Tibial artery (tissue), 4 donors: ENCODE data around the gene KRT38.
"Not testable (repeated sequence)": the region's sequence is repeated elsewhere in the genome, so short reads cannot be mapped to it uniquely, and the experiment has no call there.

Experiments used
- DNase-seq, 2 donors: peaks; one replicate each; pipeline ENCODE4 v3.0.0-alpha.2; 2019
- H3K27ac ChIP-seq, 2 donors: fragments of 200-600 bp; sonication (generic) in 1 of 2; 1 replicate in 1 of 2; 2 replicates in 1 of 2; pipeline ENCODE4 v1.5.1; 2018 to 2019; ENCODE audit warnings: mild to moderate bottlenecking in 1 of 2
- H3K27me3 ChIP-seq, 2 donors: fragments of 200-600 bp; sonication (generic) in 1 of 2; one replicate each; pipeline versions ENCODE4 v1.5.1 to v1.6.0; 2016 to 2019
- H3K36me3 ChIP-seq, 3 donors: fragments of 200-600 bp; sonication (generic) in 2 of 3; one replicate each; pipeline ENCODE4 v1.5.1; 2016 to 2019; ENCODE audit warnings: mild to moderate bottlenecking in 2 of 3
- H3K4me1 ChIP-seq, 4 donors: fragments of 200-600 bp; sonication (generic) in 2 of 4; 1 replicate in 3 of 4; 2 replicates in 1 of 4; pipeline ENCODE4 v1.5.1; 2016 to 2019
- H3K4me3 ChIP-seq, 2 donors: fragments of 200-600 bp; sonication (generic) in 1 of 2; 1 replicate in 1 of 2; 2 replicates in 1 of 2; pipeline ENCODE4 v1.5.1; 2018 to 2019; ENCODE audit warnings: mild to moderate bottlenecking in 2 of 2
- H3K9me3 ChIP-seq, 3 donors: fragments of 200-600 bp; sonication (generic) in 1 of 3; one replicate each; pipeline ENCODE4 v1.5.1; 2016 to 2019
- intact Hi-C: fragments of 100-400 bp; cut with DNase I; formaldehyde crosslinking; loops from one replicate; pipeline ENCODE4 v1.15.0; 2023; ENCODE audit warnings: low total_unique reads
- TF ChIP-seq, protein P1 (sequence below), 2 experiments: fragments of 200-600 bp in 1 of 2; fragments of 450-650 bp in 1 of 2; IDR thresholded peaks; one replicate each; pipeline ENCODE4 v1.5.1; 2017 to 2019; ENCODE audit warnings: antibody characterized with exemption in 2 of 2, mild to moderate bottlenecking in 1 of 2, moderate library complexity in 1 of 2

Gene KRT38

DNA sequence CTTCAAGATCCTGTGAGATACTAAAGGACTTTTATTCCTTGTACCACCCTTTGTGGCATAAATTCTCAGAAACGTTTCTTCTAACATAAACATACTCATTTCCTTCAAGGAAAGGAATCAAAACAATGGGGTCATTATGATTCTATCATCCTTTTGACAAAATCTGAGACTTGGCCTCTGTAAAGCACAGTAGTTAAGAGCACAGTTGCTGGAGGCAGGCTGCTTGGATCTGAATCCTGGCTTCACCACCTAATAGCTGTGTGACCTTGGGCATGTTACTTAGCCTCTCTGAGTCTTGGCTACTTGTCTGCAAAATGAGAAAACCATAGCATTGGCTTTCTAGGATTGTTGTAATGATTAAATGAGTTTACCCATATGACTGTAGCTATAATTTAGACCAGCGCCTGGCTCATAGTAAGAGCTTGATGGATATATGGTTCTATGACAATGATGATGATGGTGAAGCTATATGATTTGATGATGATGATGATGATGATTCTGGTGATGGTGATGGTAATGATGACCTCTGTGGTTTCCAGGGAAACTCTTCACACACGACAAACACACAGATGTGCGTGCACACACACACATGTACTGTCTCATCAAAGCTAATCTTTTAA is 37.3 kb downstream of the KRT38 start:
- no peaks in the 10 kb centered on the region for H3K4me1 ChIP-seq
- no peaks in the 10 kb centered on the region for H3K9me3 ChIP-seq
- H3K27ac ChIP-seq, result no peak overlapping the region
- no peak for DNase-seq
- H3K36me3 ChIP-seq, result no peaks in the 10 kb centered on the region
- H3K27me3 ChIP-seq, result peaks cover 0 to under 1% of the 10 kb centered on the region in 2 donors
- H3K4me3 ChIP-seq, result no peak overlapping the region
- TF ChIP-seq, protein P1, sequence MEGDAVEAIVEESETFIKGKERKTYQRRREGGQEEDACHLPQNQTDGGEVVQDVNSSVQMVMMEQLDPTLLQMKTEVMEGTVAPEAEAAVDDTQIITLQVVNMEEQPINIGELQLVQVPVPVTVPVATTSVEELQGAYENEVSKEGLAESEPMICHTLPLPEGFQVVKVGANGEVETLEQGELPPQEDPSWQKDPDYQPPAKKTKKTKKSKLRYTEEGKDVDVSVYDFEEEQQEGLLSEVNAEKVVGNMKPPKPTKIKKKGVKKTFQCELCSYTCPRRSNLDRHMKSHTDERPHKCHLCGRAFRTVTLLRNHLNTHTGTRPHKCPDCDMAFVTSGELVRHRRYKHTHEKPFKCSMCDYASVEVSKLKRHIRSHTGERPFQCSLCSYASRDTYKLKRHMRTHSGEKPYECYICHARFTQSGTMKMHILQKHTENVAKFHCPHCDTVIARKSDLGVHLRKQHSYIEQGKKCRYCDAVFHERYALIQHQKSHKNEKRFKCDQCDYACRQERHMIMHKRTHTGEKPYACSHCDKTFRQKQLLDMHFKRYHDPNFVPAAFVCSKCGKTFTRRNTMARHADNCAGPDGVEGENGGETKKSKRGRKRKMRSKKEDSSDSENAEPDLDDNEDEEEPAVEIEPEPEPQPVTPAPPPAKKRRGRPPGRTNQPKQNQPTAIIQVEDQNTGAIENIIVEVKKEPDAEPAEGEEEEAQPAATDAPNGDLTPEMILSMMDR (IDR thresholded peaks at IDR 0.05), result no peak
- intact Hi-C loops, result no loop called here

DNA sequence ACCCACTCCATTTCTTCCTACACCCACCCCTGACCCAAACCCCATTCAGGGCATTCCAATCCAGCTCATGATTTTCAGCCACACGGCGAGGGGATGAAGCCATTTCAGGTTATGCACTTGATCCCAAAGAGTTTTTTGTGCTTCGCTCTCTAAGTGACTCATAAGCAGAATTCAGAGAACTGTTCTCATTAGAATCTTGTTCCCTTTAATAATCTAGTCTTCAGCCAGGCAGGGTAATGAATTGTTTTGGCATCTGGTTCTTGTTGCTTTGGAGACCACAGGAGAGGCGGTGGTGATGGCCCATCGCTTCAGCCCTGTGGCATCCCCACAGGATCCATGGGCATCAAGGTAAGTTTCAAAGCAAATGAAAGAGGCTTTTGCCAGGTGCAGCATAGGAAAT is 38.6 kb downstream of the KRT38 start:
- no peak for DNase-seq
- intact Hi-C loops, result no loop called here

DNA sequence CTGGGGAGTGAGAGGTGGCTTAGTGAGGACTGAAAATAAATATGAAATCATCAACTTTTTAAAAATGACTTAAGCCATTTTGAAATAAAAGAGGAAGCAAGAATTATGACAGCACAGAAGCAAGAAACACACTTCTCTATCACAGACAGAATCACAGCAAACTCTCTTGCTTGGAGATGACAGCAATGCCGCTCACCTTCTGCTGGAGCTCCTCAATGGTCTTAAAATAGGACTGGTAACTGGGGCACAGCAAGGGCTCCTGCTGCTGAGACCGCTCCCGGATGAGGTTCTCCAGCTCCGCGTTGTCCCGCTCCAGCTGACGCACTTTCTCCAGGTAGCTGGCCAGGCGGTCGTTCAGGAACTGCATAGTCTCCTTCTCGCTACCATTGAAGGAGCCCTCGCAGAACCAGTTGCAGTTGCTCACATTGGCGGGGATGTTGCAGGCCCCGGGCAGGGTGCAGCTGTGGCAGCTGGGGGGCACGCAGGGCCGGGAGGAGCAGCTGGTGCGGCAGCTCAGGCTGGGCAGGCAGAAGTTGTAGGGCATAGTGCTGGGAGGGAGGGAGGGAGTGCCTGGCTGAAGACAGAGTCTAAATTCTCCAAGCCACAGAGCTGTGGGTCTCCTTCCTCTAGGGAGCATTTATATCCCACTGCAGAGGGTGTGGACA is 43.7 kb downstream of the KRT38 start, which contains the start of gene KRT31:
TSS of gene KRT31 (minus strand) at position 613 of the 665 bp plus-strand sequence. CDS start at position 544, 69 bp downstream.
- TF ChIP-seq, protein P1 (IDR thresholded peaks at IDR 0.05), result no peak
- no peaks in the 10 kb centered on the region for H3K9me3 ChIP-seq
- intact Hi-C loops, result no loop called here
- no peak within 1 kb of the TSS for H3K27ac ChIP-seq
- H3K36me3 ChIP-seq, result no peaks in the 10 kb centered on the region
- DNase-seq, result no peak
- H3K4me1 ChIP-seq, result no peaks in the 10 kb centered on the region
- peaks cover 0 to 5% of the 10 kb centered on the region in 2 donors for H3K27me3 ChIP-seq
- no peak within 1 kb of the TSS for H3K4me3 ChIP-seq

More for the DNA sequence above, 38.6 kb downstream of the KRT38 start:
- TF ChIP-seq, protein P1 (IDR thresholded peaks at IDR 0.05), result no peak
- no peaks in the 10 kb centered on the region for H3K4me1 ChIP-seq
- H3K9me3 ChIP-seq, result no peaks in the 10 kb centered on the region
- H3K36me3 ChIP-seq, result no peaks in the 10 kb centered on the region
- no peak overlapping the region for H3K4me3 ChIP-seq
- peaks cover 0 to 5% of the 10 kb centered on the region in 2 donors for H3K27me3 ChIP-seq
- no peak overlapping the region for H3K27ac ChIP-seq

DNA sequence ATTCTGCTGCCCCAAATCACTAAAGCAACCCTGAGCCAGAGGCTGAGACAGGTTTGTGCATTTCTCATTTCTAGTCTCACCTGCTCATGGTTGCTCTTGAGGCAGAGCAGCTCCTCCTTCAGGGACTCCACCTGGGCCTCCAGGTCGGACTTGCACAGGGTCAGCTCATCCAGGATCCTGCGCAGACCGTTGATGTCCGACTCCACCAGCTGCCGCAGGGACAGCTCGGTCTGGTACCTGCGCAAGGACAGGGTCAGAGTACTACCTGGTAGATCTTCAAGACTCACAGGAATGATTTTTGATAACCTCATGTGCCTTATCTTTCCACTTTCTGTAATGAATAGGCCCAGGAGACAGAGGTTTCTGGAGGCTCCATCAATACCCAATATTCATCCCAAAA is 44.4 kb downstream of the KRT38 start:
- DNase-seq, result no peak
- TF ChIP-seq, protein P1 (IDR thresholded peaks at IDR 0.05), result no peak
- no peak overlapping the region for H3K27ac ChIP-seq
- H3K9me3 ChIP-seq, result no peaks in the 10 kb centered on the region
- no peaks in the 10 kb centered on the region for H3K36me3 ChIP-seq
- no peak overlapping the region for H3K4me3 ChIP-seq
- H3K4me1 ChIP-seq, result no peaks in the 10 kb centered on the region
- peaks cover 0 to 5% of the 10 kb centered on the region in 2 donors for H3K27me3 ChIP-seq
- intact Hi-C loops, result no loop called here

DNA sequence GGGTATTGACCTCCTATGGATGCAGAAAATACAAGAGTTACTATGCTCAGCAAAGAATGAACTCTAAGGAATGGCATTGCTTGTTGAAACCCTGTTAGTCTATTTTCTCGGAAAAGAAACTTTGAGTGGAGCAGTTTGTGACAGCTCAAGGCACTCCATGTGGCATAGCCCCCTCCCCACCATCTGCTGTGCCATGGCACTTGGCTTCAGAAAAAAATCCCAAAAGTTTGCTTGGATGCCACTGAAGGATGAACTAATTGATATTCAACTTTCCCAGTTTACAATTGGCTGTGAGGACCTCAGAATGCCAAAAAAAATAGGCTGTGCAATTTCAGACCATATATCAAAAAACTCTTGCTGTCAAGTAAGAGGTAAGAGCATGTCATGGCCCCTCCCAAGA is 45.2 kb downstream of the KRT38 start:
- TF ChIP-seq, protein P1 (IDR thresholded peaks at IDR 0.05), result no peak
- no peaks in the 10 kb centered on the region for H3K9me3 ChIP-seq
- peaks cover 0 to 5% of the 10 kb centered on the region in 2 donors for H3K27me3 ChIP-seq
- H3K4me3 ChIP-seq, result no peak overlapping the region
- no peaks in the 10 kb centered on the region for H3K4me1 ChIP-seq
- intact Hi-C loops, result no loop called here
- no peak overlapping the region for H3K27ac ChIP-seq
- DNase-seq, result no peak
- H3K36me3 ChIP-seq, result no peaks in the 10 kb centered on the region

DNA sequence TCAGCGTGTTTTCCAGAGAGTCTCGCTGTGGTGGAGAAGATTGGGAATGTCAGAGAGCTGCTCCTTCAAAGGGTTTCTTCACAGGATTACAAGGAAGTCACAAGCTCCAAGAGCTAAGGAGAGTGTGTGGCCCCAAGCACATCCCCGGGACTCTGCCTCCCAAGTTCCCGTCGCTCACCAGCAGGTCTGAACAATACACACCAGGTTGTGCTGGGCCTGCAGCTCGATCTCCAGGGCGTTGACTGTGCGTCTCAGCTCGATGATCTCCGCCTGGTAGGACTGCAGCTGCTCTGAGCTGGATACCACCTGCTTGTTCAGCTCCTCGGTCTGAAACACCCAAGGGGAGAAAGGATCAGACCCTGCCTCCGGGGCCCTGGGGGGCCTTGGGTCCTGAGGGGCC is 45.7 kb downstream of the KRT38 start:
- H3K9me3 ChIP-seq, H3K27me3 ChIP-seq, H3K4me1 ChIP-seq, H3K36me3 ChIP-seq, intact Hi-C loops, DNase-seq, H3K4me3 ChIP-seq, H3K27ac ChIP-seq: not testable (repeated sequence)
